Fibroblast of skin of right biceps (primary cell): ENCODE data around the gene FOXE3.

Source experiments
- DNase-seq: peaks from one replicate; pipeline ENCODE4 v3.0.0-alpha.2; 2013

Gene FOXE3

DNA sequence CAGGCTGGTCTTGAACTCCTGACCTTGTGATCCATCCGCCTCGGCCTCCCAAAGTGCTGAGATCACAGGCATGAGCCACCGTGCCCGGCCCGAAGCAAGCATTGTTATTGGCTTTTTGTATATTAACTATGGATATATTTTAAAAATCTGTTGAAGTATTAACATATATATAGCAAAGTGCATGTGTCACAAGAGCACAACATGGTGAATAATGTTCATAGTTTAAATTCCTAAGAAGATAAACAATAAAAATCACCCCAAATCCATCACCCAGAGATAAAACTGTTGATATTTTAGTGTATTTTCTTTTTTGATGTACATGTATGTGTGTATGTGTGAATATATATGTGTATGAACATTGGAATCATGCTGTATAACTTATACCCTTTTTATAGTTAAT is 9.1 kb upstream of the FOXE3 start:
- DNase-seq: no peak

GRCh38 chr1:47407481-47407880 is 8.6 kb upstream of the FOXE3 start:
- peak; percentile 36 for DNase-seq

DNA sequence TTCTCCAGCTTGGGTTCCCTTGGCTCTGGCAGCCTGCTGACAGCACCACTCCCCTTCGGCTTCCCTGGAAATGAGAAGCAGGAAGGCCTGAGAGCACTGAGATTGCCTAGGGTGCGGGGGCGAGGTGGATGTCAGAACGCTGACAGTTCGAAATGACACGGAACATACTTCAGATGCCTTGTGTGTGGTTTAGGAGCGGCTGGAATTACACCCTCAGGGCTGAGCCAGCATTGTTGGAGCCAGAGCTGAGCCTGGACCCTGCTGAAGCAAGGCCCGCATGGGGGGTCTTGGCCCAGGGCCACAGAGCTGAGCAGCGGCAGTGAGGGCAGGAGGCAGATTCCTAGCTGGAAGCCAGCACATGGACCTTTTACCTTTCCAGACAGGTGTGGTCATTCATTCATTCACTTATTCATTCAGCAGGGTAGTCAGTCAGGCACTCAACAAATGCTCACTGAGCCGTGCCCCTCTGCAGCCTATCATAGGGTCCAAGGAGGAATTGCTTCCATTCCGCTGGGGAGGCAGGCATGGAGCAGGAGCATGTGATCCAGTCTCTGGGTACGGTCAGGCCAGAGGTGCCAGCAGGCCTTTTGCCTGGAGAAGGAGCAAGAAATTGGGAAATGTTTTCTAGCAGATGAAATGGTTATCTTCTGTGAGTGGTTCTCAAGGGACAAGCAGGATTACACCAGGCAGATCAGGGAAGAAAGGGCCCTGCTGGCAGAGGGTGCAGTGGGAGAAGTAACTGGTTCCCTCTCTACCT is 6.6 kb upstream of the FOXE3 start:
- peak; percentile 90 for DNase-seq

GRCh38 chr1:47410068-47410455 is 6.0 kb upstream of the FOXE3 start:
- DNase-seq: no peak

DNA sequence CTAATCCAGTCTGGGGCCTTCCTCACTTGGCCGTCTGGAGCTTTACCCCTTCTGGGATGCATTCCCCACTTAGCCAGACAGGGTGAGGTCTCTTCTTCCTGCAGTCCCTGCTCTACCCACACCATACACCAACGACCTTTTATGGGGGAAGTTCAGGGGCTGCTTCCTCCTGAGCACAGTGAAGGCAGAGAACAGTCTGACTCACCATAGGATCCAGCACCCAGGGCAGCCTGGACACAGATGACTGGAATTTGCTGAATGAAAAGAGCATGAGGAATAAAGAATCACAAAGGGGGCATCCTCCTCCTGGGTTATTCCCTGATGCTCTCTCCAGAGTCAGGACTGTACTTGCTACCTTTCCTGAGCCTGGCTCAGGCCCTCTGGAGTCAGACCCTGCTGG is 4.6 kb upstream of the FOXE3 start:
- DNase-seq: peak; percentile 58

DNA sequence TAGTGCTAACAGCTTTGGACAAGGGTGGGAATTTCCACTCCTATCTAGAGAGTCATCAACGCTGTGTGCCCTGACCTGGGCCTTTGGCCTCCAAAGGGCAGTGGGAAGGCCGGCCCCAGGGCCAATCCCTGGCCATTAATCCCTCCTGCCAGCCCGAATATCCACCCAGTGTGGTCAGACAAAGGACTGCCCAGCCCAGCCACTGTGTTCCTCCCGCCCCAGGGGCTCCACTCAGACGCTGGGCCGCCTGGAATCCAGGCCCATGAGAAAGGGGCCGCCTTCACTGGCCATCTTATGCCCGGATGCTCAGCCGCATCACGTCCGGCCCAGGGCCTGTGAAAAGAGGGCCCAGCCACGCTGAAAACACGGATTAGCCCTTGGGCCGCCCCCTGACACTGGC is 3.6 kb upstream of the FOXE3 start:
- DNase-seq: no peak

GRCh38 chr1:47416319-47417169 is 459 bp downstream of the FOXE3 start:
- DNase-seq: no peak

- DNase-seq: no peak
Observed at GRCh38 chr1:47417170-47418044, 1.3 kb downstream of the FOXE3 start.

GRCh38 chr1:47418122-47418521 is 2.0 kb downstream of the FOXE3 start:
- DNase-seq: no peak

DNA sequence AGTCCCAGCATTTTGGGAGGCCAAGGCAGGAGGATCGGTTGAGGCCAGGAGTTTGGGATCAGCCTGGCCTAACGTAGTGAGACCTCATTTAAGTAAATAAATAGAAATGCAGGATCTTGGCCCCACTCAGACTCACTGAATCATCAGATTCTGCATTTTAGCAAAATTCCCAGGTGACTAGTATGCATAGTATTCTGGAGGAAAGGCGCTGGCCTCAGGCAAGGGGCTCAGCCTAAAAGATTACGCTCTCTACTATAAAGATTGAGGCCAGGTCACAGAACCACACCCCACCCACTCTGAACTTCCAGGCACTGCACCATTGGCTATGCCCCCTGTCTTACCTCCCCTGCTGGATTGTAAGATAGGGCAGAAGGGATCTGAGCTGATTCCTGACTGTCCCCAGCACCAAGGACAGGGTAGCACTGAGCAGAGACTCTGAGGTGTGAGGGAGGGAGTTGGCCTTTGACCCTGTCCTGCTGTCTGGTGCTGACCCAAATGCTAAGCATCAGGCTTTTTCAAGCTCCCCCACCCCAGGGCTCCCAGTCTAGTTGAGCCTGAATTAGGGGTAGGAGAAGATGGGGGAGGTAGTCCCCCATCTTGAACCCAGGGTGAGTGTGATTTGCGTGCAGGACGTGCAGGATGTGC is 2.7 kb downstream of the FOXE3 start:
- no peak for DNase-seq

- no peak for DNase-seq
Observed at GRCh38 chr1:47420547-47420946, 4.5 kb downstream of the FOXE3 start.

DNA sequence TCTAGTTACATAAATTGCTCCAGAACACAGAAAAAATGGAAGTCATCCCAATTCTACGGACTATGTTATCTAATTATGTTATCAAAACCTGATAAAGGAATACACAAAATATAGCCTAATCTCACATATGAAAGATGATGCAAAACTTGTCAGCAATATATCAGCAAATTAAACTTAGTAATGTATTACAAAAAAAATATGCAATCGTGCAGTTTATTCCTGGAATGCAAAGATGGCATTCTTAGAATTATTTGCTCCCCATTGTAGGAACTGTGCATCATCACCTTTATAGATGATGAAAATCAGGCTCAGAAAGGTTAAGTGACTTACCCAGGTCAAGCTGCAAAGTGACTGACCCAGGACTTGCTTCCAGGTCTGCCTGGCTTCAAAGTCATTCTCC is 7.8 kb downstream of the FOXE3 start:
- no peak for DNase-seq

- DNase-seq: peak; percentile 64
Observed at GRCh38 chr1:47424336-47424982, 8.4 kb downstream of the FOXE3 start.

GRCh38 chr1:47431534-47431933 is 15.4 kb downstream of the FOXE3 start:
- peak; percentile 75 for DNase-seq

DNA sequence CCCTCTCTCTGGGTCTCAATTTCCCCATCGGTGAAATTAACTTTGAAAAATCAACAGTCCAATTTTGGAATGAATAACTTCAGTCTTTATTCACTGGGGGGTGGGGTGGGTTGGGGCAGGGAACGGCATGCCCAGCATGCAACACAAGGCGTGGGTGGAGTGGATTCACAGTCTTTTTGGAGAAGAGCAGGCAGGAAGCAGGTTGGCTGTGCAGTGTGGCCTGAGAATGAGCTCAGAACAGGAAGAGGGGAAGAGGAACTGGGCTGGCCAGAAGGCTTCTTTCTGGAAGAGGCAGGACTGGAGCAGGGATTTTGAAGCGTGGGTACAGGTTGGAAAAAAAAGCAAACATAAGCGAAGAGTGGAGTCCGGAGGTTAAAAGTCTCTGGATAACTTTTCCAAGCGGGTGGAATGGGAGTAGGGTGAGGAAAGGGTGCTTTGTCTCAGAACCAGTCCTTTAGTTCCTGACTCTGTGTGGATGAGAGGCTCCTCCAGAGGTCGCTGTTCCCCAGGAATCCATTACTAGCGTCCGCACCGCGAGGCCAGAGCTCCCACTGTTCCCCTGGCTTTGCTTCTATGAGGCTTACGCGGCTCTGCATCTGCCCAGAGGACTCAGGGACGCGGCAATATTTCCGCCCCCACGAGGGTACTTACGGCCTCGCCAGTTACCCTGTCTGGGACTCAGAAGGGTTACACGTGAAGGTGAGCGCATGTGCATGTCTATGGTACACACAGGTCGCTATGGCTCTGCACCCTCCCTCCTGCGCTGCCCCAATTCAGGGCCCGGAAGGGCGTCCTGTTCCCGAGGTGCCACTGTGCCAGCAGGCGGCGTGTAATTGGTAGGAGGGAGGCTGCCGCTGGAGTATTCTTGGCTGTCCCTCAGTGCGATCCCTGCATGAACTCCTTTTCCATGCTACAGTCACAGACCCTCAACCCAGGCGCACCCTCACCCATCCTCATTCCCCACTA is 16.3 kb downstream of the FOXE3 start:
- DNase-seq: peak; percentile 71

GRCh38 chr1:47433037-47433421 is 16.9 kb downstream of the FOXE3 start:
- DNase-seq: no peak

DNA sequence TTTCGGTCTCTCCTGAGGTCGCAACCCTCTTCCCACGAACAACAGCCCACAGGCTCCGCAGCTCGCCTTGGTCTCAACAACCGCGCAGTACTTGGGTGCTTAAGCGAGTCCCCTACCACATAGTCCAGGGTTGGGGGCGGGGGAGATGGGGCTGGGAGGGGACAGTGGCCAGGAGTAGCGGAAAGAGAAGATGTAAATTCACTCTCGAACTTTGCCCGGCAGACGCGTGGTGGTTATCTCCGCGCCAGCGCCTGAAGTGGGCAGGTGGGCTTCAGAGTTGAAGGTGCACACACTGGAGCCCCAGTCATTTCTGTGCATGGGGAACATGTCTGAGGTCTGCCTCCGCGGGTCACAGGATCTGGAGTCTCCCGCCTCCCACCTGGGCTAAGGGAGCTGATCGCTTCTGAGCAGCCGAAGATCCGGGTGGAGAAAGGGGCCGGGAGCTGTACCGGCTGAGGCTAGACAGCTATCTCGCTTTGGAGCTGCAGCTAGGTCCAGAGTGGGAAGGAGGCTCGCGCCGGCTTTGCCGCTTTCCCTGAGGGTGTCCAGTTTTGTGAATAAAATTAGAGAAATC is 17.5 kb downstream of the FOXE3 start:
- DNase-seq: no peak

GRCh38 chr1:47434051-47434842 is 18.2 kb downstream of the FOXE3 start:
- DNase-seq: peak; percentile 54

DNA sequence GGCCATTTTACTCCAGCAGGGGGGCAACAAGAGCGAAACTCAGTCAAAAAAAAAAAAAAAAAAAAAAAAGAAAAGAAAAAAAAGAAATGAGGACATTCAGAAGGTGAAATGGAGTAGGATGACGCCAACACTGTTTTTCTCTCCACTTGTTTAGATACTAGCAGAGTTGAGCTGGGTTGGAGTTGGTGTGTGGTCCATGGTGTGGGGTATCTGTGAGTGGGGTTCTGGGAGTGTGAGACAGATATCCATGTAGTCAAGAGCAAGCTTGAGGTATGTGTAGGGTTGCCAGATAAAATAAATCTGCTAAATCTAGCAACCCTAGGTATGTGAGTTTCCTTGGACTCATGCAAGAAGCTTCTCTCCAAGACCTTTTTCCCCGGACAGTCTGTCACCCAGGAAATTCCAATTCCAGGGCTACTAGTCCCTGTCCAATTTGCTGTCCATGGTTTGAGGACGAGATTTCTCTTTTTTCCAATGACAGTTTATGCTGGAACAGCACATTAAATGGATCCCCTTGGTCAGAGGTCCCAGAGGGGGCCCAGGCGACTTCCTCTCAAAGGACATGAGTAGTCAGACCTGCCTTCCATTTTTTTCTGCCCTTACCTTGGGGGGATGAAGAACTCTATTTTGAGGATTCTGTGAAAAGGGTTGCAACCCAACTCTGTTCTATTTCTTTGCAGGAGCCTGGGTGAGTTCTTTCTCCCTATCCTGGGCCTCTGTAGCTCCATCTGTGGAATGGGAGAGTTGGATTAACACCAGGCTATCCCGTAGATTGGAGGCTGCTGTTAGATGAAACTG is 19.6 kb downstream of the FOXE3 start:
- DNase-seq: no peak
